NCI-H146 (cell line): ENCODE results near the gene CASQ1.

Source experiments
- DNase-seq: peaks from one replicate; lab custom pipeline; 2025; lab: John Stamatoyannopoulos, UW

CASQ1 gene

DNA sequence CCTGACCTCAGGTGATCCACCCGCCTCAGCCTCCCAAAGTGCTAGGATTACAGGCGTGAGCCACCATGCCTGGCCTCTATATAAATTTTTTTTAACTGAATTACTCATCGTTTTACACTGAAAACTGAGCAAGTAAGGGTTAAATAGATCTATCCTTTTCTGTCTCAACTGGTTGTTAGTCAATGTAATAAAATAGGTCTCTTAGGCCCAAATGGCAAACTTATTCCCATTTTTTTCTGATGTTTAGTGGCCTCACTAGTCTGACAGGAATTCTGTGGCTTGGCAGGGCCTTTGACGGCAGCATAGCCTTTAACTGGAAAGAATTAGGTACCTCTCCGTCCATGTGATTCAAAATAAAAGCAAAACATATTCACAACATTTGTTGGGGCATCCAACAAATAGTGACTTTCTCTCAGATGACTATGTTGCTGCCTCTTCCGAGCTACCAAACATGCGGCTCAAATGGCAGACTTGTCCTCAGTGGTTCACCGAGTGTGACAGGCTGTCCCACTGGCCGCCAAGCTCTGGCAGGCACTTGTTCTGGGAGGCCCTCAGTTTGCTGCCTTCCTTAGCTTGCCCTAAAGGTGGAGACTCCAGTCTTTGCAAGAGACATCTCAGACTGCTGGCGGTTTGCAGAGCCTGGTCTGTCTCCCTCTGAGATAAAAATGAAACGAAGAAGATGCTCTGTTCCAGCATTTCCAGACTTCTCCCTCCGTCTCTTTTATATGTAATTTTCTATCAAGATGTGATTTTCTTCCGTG lies 21.6 kb upstream of the CASQ1 start:
- DNase-seq = no peak

DNA sequence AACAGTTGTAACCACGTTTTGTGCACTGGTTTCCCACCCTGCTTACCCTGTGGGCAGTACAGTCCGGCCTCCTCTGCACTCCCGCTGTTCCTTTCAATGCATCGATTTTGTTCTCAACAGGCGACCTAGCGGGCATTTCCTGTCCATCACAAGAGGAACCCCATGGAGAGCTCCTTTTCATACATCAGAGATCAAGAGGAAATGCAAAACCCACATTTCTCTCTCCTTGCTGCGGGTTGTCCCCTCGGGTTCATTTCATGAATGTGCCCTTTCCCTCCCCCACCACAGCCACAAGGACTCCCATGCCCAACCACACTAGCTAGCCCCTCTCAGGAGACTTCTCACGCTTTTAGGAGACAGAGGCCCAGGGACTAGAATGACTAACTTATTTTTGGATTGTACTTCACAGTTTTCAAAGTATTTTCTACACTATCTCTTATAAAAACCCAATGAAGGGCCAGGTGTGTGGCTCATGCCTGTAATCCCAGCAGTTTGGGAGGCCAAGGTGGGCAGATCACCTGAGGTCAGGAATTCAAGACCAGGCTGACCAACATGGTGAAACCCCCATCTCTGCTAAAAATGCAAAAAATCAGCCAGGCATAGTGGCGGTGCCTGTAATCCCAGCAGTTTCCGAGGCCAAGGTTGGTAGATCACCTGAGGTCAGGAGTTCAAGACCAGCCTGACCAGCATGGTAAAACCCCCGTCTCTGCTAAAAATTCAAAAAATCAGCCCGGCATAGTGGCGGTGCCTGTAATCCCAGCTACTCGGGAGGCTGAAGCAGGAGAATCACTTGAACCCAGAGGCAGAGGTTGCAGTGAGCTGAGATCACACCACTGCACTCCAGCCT lies 20.6 kb upstream of the CASQ1 start:
- peak; percentile 98 for DNase-seq

DNA sequence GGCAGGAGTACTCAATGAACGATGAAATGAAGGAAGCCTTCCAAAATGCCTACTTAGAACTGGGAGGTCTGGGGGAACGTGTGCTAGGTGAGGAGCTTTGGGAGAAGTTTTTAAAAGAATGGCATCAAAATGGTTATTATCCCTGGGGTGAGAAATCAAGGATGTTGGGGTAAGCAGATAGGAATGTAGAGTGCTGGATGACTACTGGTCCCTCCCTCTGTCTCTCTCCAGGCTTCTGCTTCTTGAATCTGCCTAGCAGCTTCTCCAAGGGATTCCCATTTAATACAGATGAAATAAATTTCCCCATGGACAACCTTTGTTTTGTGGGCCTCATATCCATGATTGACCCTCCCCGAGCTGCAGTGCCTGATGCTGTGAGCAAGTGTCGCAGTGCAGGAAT lies 19.0 kb upstream of the CASQ1 start:
- no peak for DNase-seq

DNA sequence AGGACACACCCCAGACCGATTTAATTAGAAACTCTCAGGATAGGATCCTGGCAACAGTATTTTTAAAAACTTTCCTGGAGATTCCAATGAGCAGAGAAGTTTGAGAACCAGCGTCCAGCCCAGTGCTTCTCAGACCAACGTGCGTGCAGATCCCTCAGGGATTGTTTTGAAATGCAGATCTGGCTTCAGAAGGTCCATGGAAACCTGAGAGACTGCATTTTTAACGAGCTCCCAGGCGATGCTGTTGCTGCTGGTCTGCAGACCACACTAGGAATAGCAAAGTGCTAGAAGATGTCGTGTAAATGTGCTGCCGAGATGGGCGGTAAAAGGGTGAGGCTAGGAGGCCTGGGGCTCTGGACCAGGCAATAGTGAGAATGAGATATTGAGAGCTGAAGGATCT lies 18.4 kb upstream of the CASQ1 start:
- no peak for DNase-seq

DNA sequence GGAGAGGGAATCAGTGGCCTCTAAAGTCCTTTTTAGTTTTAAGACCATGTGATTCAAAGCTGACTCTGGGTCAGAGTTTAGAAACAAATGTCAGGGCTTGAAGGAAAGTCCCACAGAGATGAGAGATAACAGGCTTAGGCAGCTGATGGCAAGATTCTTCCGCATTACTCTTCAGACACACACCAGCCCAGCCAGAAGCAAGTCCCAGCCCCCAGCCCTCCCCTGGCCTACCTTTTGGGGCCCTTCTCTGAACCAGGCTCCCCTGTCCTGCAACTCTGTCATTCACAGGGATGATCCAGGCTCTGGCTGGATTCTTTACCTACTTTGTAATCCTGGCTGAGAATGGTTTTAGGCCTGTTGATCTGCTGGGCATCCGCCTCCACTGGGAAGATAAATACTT lies 13.1 kb upstream of the CASQ1 start:
- no peak for DNase-seq

DNA sequence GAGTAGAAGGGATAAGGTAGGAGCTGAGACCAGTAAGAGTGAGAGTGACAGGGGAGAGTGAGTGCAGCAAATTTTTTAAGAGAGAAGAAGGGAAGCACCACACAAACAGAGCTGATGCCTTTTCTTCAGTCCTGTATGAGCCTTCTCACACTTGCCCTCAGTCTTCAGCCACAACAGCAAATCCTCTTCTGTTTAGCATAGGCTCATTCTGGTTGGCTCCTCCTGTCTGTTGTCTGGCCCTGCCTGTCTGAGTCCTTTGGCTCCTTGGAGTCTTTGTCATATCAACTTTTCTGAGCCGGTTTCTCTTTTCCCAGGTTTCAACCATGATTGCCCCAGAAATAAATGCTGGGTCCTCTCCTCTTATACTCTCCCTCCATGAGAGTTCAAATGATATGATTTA lies 12.7 kb upstream of the CASQ1 start:
- no peak for DNase-seq

DNA sequence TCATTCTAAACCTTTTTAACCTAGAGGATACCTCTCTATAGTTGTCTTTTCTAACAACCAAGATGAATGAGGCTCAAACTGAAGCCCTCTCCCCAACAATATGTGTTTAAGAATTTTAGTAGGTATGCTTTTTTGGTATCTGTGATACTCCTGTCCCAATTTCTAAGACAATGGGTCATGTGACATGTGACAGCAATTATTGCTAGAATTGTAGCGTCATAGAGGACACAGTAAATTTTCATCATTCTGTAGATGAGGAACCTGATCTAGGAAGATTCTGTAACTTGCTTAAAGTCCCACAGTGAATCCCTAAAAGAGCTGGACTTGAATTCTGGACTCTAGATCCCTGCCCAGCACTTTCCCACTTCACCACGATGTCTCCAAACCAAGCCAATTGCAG lies 11.6 kb upstream of the CASQ1 start:
- no peak for DNase-seq

DNA sequence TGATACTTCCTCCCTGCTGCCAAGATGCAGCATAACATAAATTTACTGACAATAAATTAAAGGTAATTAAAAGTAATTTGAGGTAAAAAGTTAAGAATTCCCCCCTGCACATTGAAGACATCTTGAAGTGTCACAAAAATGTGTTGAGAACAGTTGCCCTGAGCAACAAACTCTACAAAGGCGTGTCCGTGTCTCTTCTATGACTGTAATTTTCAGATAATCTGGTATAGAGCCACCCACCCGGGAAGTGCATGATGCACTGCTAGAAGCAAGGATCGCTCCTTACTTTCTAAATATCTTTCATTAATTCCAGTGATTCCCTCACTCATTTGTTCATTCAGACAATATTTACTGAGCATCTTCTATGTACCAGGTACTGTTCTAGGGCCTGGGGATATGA lies 11.0 kb upstream of the CASQ1 start:
- no peak for DNase-seq

DNA sequence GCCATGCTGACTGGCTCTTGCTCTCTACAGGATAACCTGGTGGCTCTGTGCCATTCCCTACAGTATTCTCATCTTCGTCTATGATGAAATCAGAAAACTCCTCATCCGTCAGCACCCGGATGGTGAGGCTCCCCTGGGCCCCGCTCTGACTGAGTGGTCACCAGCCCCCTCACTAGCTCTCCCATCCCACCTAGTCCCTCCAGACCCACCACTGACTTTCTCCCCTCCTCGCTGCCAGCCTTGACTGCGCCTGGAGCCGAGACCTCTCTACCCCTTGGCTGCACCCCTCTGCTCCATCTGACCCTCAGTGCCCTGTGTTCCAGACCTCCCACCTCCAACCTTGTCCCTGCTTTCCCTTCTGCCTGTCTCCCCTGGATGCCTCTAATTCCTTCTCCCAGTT lies 4.1 kb upstream of the CASQ1 start:
- no peak for DNase-seq

DNA sequence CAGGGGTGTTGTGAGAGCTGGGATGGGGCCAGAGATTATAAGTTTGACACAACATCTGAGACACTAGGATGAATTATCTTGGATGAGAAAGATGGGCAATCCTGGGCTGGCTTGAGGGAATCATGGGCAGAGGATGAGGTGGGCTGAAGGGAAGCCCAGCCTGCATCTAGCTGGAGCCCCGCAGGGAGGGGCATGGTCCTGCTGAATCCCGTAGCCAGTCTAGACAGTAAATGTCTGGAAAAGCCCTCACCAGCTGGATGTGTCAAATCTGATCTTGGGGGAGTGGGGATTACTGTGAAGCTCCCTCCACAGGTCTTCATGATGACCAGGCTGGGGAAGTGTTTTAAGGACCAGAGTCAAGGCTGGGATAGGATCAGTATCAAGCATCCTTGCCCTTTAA lies 3.6 kb upstream of the CASQ1 start:
- no peak for DNase-seq

DNA sequence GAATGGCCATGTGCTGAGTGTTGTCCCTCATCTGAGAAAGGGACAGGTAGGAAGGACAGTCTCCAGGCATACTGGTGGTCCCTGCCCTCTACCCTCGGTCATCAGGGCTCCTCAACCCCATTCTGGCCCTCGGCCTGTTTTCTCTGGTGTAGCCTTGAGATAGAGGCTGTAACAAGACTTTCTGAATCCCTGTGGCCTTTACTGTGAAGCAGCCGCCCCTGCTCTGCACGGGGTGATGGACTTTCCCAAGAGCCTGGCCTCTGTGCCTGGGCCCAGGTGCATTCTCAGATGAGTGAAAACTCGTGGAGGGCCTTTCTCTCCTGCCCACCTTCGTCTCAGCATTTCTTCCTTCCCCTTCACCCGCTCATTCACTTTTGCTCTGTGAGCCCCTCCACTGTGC lies 3.0 kb upstream of the CASQ1 start:
- no peak for DNase-seq

DNA sequence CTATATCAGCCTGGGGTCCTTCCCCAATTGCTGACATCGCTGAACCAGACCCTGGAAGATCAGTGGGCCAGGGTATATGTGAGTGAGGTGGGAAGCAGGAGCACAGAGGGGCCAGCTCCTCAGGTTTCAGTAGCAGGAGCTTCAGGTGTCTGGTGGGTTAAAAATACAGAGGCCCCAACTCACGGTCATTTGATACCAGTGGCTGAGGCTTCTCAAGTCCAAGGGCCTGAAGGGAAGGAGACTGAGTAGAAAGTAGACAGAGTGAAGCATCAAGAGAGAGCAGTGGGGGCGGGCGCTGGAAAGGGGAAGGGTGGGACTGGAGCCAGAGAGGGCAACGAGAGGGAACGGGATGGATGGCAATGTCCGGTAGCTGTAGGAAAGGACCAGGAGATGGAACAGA lies 2.0 kb upstream of the CASQ1 start:
- DNase-seq = no peak

DNA sequence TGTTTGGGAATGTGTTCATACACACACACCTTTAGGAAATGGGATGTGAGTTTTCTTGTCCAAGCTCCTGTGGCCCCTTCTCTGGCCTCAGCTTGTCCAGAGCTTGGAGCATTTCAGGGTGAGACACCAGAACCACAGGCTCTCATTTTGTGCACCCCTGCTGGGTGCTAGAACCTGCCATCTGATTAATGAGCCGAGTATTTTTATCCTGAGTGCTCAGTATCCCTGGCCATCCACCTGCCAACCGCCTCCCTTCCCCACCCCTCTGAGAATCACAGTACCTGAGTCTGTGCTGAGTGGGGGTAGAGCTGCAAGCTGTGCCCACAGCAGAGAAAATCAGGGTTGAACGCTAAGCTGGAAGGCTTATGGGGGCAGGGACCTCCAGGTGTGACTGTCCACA lies 1.4 kb downstream of the CASQ1 start:
- no peak for DNase-seq

DNA sequence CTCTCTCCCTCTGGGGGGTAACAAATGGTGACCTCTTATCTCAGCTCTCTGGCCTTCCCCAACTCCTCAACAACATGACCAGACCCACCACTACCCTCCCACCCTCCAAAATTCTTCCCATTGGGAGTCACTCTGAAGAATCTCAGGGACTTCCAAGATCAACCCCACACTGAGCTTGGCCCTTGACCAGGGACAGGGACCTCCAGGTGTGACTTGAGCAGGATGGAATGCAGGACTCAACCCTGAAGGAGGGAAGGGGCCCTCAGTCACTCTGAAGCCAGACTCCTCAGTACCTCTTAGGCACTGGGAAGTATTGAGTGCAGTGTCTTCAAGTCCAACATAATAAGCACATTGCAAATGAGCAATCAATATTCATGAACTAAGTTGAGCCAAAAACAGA lies 1.9 kb downstream of the CASQ1 start:
- DNase-seq = no peak

DNA sequence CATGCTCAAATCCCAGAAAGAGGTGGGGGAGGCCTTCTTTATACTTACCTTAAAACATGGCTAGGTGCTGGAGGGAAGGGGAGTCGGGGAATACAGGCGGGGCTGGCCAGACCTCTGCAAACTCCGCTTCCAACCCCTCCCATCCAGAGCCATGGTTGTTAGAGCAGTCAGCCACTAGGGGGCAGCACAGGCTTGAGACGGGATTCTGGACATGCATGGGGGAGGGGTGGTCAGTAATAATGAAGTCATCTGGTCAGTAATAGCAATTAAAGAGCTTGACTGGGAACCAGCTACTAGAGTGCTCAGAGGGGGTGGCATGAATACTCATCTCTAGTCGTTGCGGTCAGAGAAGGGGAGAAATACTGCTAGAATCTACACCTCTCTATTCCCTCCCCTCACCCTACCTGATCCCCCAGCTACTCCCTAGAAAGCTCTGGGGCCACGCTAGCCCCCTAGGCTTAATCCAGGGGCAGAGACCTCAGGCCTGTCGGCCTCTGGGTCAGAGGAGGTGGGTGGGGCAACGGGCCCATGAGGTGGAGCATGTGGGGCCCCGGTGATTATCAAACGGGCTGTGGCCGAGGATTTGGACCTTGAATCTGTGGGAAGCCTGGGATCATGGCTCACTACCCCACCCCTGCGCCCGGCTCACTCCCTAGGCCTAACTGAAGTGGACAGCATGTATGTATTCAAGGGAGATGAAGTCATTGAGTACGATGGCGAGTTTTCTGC lies 2.9 kb downstream of the CASQ1 start:
- peak; percentile 85 for DNase-seq

DNA sequence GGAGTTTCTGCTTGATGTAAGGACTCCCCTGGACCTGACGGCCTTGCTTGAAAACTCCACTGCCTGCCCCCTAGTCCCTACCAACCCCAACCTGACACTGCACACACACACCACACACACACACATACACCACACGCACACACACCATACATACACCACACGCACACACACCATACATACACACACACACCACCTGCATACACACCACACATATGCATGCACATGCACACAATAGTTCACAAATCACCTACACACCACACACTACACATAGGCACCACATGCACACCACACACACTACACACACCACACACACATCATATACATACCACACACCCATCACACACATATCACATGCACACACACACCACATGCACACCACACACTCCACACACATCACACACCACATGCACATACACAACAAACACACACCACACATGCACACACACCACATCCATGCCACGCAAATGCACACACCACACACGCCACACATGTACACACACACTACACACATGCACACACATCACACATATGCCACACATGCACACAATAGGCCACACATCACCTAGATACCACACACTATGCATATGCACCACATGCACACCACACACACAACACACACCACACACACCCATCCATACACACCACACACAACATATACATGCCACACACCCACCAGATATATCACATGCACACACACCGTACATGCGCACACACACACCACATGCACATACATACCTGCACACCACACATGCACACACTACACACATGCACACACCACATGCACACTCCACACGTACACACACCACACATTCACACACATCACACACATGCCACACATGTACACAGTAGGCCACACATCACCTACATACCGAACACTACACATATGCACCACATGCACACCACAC lies 3.7 kb downstream of the CASQ1 start:
- DNase-seq = no peak

DNA sequence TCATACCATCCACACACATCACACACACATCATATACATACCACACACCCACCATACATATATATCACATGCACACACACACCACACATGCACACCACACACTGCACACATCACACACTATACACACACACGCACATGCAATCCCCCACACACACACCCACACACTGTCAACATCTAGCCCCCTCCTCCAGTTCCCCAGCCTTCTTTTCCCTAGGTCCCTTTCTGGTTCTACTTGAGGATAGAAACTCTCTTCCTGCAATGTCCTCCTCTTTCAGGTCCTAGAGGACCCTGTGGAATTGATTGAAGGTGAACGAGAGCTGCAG lies 4.3 kb downstream of the CASQ1 start:
- no peak for DNase-seq

DNA sequence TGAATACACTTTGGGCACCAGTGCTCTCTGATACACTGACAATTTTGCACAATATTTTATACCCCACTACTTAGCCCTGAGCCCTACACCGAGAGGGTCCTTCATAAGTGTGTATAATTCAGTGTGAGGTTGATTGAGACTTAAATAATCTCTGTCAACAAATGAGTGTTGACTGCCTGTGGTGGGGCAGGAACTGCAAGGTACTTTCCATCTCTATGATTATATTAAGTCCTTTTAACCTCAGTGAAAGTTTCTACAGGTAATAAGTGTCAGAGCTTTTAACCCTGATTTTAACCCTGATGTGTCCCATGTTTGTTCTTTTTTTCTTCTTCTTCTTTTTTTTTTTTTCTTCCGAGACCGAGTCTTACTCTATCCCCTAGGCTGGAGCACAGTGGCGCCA lies 5.8 kb downstream of the CASQ1 start:
- DNase-seq = no peak

DNA sequence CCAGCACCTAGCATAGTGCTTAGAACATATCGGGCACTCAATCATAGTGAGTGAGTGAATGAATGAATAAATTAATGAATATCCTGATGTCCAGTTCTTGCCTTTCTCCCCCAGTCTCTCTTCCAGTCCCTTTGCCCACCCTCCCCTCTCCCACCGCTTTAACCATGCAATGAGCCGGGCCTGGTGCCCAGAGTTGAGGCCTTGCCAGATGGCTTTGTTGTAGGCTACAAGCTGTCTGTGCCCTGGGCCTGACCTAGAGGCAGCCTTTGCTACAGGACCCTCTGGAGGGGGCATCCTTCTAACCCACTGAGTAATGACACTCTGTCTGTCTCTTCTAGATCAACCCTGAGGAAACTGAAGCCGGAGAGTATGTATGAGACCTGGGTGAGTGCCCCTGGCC lies 6.9 kb downstream of the CASQ1 start:
- DNase-seq = no peak

DNA sequence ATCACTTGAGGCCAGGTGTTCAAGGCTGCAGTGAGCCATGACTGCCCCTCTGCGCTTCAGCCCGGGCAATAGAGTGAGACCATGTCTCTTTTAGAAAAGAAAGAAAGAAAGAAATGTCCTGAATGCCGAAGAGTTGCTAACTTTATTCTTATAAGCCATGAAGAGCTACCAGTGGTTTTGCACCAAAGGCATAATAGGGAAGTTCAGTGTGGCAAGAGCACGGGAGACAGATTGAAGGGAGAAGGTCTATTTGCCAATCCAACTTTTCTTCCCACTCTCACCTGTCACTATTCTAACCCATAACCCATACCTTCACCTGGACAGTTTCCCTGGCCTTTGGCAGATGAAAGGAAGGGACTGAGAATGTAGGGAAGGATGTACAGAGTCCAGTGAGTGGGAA lies 10.4 kb downstream of the CASQ1 start:
- DNase-seq = no peak

DNA sequence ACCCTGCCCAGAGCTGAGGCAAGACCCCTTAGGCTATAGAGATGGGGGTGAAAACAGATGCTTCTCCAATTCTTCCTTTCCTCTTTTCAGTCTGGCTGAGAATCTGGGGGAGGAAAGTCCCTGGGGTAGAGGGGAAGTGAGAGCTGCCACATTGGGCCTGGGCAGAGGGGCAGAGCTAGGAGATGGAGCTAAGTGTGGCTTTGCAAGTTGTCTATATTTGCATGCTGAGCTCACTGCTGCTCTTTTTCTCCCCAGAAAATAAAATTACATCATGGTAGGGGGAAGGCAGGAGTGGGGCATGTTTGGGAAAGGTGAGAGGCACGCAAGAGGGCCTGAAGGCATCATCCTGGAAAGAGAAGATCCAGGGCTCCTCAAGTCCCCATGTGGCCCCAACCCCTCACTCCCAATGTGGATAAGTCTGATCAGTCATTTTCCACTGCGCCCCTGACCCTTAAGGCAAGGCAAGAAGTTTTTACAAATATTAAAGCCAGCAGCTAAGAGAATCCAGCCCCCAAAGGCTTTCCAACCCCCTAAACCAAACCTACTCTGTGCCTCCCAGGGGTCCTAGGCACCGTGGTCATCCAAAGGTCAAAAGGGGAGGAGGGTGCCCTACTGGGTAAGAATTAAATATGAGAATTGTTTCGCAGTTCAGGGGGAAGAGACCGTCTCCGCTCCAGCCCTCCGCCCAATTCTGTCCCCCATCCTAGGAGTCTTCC lies 14.3 kb downstream of the CASQ1 start:
- DNase-seq = no peak
